ENCODE results near the gene ADCY1.

The ADCY1 gene

GRCh38 chr7:45598886-45599520, 24.8 kb downstream of the ADCY1 start:
- no peak for TF ChIP-seq CTCF (IDR thresholded peaks at IDR 0.05)

DNA sequence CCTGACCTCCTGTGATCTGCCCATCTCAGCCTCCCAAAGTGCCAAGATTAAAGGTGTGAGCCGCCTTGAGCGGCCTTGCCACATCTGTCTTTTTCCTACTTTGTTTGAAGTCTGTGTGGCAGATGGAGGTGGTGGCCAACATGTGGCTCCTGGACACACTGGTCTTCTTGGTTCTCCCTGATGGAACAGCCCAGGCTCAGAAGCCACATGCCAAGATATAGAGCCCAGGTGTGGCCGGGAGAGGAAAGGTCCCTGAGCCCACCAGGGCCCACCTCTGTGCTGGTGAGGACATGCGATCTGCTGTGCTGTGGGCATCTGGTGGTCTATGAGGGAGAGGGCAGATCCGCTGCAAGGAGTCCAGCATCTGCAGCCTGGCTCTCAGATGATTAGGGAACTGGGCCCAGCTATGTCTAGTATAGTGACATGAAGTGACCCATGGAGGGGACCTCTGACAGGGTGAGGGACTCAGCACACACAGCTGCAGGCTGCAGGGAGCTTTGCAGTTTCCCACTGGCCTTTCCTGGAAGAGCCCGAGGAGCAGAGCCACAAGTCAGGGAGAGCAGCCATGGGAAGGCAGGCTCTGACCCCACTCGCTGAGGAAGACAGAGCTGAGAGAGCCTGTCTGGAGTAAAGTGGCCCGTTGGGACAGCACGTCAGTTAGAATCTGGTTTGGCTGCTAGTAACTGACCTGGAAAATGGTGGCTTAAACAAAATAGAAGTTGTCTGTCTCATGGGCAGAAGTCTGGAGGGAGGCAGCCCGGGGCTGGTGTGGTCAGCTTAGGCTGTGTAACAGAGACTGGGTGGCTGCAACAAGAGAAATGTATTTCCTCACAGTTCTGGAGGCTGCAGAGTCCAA, 25.9 kb downstream of the ADCY1 start:
- TF ChIP-seq CTCF (IDR thresholded peaks at IDR 0.05) = no peak

GRCh38 chr7:45601094-45601493, 26.9 kb downstream of the ADCY1 start:
- no peak for TF ChIP-seq CTCF (IDR thresholded peaks at IDR 0.05)

DNA sequence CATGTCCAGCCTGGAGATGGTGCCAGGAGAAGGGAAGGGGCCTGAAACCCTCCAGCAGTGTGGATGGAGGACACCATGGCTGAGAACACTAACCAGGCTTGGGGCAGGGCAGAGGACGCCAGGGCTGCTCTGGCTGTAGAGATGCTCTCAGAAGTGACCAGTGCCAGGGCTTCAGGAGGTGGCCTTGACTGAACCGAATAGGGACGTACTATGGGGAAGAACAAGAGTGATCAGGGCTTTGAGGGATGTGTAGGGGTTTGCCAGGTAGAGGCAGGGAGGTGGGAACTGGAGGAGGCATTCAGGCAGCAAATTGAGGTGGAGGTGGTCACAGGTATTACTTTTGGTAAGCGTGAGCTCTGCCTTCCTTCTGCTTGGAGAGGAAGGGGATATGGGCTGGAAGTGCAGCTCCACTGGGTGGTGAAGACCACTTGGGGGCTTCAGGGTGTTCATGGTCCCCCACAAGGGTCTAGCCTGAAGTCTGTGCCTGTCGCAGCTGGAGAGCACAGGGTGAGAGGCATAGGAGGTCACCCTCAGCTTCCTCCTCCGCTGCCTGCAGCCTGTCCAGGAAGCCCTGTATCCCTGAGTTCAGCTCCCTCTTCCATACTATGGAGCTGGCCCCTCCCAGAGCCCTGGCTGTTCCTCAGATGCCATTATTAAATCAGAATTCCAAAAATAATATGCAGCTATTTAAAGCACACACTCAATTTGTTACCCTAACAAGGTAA, 27.8 kb downstream of the ADCY1 start:
- no peak for TF ChIP-seq CTCF (IDR thresholded peaks at IDR 0.05)

- TF ChIP-seq CTCF (IDR thresholded peaks at IDR 0.05) = no peak
These were observed 31.9 kb downstream of the ADCY1 start for GRCh38 chr7:45606050-45606449.

GRCh38 chr7:45606931-45607330, 32.8 kb downstream of the ADCY1 start:
- TF ChIP-seq CTCF (IDR thresholded peaks at IDR 0.05) = no peak

GRCh38 chr7:45609180-45609579, 35.0 kb downstream of the ADCY1 start:
- TF ChIP-seq CTCF (IDR thresholded peaks at IDR 0.05) = no peak

Data from LNCAP (cell line).